ENCODE measurements around the gene RRH. TPM values are rescaled to one million over a fixed set of nuclear protein-coding genes. Genes with fewer than 3 reads are reported as not detected.
"Not testable (repeated sequence)": the region's sequence is repeated elsewhere in the genome, so short reads cannot be mapped to it uniquely, and the experiment has no call there.

Gene RRH
- polyA plus RNA-seq = under 1 TPM in 1 of 3 donors, not detected in 2; 0.12 TPM

DNA sequence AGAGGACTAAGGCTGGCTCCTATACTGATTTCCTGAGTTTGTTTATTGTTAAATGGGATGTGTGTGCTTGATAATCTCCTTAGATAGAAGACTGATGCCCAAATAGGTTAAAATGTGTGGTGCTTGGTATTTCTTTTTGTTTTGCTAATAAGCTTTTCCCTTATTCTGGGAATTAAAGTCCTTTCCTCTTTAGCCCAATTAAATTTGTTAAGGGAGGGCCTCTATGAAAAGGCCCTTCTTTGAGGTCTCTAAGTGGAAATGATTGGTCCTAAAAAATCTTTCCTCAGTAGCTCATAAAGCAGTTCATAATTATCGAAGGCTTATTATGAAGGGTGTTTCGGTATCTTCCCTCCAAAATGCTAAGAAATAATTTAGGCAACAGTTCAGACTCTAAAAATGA is at the start of gene RRH:
TSS of gene RRH (plus strand) at position 301 of the 400 bp plus-strand sequence. CDS start at position 357, 56 bp downstream.
- no peak within 1 kb of the TSS for H3K27ac ChIP-seq (ENCODE audit: low read depth, low read length)
- 98 to 99% (median 99%) methylated on average over 2 of the region's 2 CpGs for WGBS, 3 donors

DNA sequence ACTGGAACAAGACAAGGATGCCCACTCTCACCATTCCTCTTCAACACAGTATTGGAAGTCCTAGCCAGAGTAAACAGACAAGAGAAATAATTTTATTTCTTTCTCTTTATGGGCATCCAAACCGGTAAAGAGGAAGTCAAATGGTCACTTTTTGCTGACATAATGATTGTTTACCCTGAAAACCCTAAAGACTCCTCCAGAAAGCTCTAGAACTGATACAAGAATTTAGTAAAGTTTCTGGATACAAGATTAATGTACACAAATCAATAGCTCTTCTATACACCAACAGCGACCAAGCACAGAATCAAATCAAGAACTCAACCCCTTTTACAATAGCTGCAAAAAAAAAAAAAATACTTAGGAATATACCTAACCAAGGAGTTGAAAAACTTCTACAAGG is 45.7 kb upstream of the RRH start:
- 78 to 89% (median 81%) methylated on average over 2 of the region's 2 CpGs for WGBS, 3 donors
- H3K27ac ChIP-seq (ENCODE audit: low read depth, low read length) = not testable (repeated sequence)

DNA sequence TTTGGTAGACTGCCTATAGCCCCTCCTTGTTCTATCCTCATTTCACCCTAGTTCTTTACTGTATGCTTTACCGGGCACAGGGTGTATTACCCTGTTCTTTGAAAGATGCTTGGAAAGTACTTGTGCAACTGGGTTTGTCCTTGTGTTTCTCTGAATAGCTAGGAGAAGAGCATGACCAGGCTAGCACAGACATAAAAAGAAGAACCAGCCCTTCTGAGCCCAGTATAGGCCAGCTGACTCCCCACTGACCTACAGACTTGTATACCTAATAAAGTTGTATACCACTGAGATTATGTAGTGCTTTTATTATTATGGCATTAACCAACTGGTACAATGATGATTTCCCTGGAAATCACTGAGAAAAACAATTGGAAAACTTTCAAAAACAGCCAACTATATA is 40.9 kb upstream of the RRH start:
- no peak overlapping the region for H3K27ac ChIP-seq (ENCODE audit: low read depth, low read length)
- WGBS, 3 donors = 88 to 95% (median 91%) methylated on average over 1 of the region's 1 CpG

- WGBS, 3 donors = 61 to 93% (median 79%) methylated on average over 1 of the region's 1 CpG
- no peak overlapping the region for H3K27ac ChIP-seq (ENCODE audit: low read depth, low read length)
Observed at GRCh38 chr4:109787807-109788206, 40.0 kb upstream of the RRH start.

DNA sequence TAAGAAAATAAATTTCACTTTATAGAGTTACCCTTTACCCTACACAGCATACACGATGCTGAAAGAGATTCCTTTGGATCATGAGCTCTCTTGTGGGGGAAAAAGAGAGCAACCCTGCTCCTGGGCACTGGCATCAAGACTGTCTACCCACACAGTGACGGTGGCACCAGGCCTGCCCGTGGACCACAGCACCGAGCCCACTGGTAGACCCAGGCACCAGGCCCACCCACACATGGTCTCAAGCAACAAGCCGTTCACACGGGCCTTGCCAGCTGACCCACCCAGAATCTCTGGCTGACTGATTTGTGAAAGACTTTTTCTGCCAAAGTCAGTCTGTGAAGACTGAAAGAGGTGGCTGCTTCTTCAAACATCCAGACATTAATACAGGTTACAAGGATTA is 32.7 kb upstream of the RRH start:
- WGBS, 3 donors = 93 to 95% (median 94%) methylated on average over 6 of the region's 6 CpGs
- no peak overlapping the region for H3K27ac ChIP-seq (ENCODE audit: low read depth, low read length)

- H3K27ac ChIP-seq (ENCODE audit: low read depth, low read length) = no peak overlapping the region
Observed at GRCh38 chr4:109798866-109799265, 28.9 kb upstream of the RRH start.

- 41 to 44% (median 41%) methylated on average over 4 of the region's 4 CpGs for WGBS, 3 donors
- H3K27ac ChIP-seq (ENCODE audit: low read depth, low read length) = no peak overlapping the region
Observed at GRCh38 chr4:109801099-109801789, 26.5 kb upstream of the RRH start.

- WGBS, 3 donors = 21 to 36% (median 32%) methylated on average over 2 of the region's 2 CpGs
- no peak within 1 kb of the TSS for H3K27ac ChIP-seq (ENCODE audit: low read depth, low read length)
Observed at GRCh38 chr4:109801895-109802319, 25.9 kb upstream of the RRH start, which contains the start of gene CFI. CFI (minus strand) TSS chr4:109801999; CDS start chr4:109801971, 28 bp downstream.

DNA sequence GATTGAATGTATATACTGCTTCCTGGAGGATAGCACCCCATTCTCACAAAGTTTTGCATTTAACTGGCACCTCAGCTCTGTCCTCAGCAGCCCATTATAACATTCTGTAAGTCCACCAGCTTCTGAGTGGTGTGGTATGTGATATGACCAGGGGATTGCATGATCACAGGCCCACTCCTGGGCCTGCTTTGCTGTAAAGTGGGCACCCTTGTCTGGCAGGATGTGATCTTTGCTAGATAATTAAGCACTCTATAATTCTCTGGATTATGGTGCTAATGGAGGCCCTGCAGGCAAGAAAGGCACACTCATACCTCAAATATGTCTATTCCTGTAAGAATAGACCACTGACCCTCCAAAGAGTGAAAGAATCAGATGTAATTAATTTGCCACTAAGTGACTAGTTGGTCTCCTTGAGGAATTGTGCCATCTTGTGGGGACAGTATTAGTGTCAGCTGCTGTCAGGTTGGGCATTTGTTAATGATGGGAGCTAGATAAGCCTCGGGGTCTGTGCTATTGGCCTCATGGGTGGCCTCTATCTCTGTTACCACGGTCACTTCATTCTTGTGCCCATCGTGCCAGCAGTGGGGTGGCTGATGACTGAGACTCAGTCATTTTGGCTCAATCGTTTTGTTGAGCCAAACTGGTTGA is 23.7 kb upstream of the RRH start:
- no peak overlapping the region for H3K27ac ChIP-seq (ENCODE audit: low read depth, low read length)
- WGBS, 3 donors = 28 to 59% (median 41%) methylated on average over 4 of the region's 4 CpGs

GRCh38 chr4:109809655-109810054 is 18.1 kb upstream of the RRH start:
- no peak overlapping the region for H3K27ac ChIP-seq (ENCODE audit: low read depth, low read length)
- 91 to 97% (median 94%) methylated on average over 2 of the region's 2 CpGs for WGBS, 3 donors

- WGBS, 3 donors = 70 to 74% (median 74%) methylated on average over 11 of the region's 11 CpGs
- no peak overlapping the region for H3K27ac ChIP-seq (ENCODE audit: low read depth, low read length)
Observed at GRCh38 chr4:109810552-109811387, 17.0 kb upstream of the RRH start.

DNA sequence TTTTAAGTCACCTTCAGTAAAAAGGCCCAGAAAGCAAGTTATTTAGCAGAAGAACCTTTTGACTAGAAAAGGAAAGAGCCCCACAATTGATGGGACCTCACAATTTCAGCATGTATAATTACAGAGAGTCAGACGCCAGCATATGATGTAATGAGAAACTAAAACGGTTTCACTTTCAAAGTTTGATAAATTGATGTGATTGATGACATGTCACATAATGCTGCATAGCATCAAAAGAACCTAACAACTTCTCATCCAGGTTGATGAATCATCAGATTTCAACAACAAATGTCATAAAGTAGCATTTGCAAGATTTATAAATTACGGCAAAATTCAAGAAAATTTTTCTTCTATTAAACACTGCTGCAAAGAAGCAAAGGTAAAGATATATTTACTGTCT is 16.1 kb upstream of the RRH start:
- WGBS, 3 donors = 54 to 71% (median 54%) methylated on average over 3 of the region's 3 CpGs

GRCh38 chr4:109815151-109816081 is 12.4 kb upstream of the RRH start, which contains the start of gene GAR1:
GAR1 (plus strand) TSS chr4:109815762; CDS start chr4:109816165, 403 bp downstream.
- 0% methylated on average over 53 of the region's 53 CpGs for WGBS, 3 donors
- H3K27ac ChIP-seq (ENCODE audit: low read depth, low read length) = no peak within 1 kb of the TSS

More for the DNA sequence above, 16.1 kb upstream of the RRH start:
- no peak overlapping the region for H3K27ac ChIP-seq (ENCODE audit: low read depth, low read length)

- H3K27ac ChIP-seq (ENCODE audit: low read depth, low read length) = no peak overlapping the region
Observed at GRCh38 chr4:109816082-109816442, 11.7 kb upstream of the RRH start.

DNA sequence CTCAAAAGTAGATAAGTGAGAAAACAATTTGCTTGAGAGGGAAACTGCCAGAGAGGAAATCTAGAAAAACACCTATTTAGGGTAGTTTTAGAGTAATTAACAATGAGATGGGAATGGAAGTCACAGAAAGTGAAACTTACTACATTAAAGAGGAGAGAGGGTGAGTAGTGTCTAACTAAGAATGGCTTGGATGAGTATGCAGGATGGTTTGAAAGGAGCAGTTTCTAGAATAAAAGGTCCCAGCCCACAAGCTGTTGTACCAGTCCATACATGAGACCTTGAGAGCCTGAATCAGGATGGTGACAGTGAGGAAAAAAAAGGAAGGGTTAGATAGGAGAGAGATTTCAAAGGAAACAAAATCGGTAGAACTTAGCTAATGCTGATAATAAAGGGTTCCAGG is 10.9 kb upstream of the RRH start:
- no peak overlapping the region for H3K27ac ChIP-seq (ENCODE audit: low read depth, low read length)
- 27 to 72% (median 63%) methylated on average over 1 of the region's 1 CpG for WGBS, 3 donors

More at GRCh38 chr4:109816082-109816442, 11.7 kb upstream of the RRH start:
- WGBS, 3 donors = 0 to 1% (median 1%) methylated on average over 19 of the region's 19 CpGs

GRCh38 chr4:109818268-109818667 is 9.5 kb upstream of the RRH start:
- no peak overlapping the region for H3K27ac ChIP-seq (ENCODE audit: low read depth, low read length)
- WGBS, 3 donors = 92 to 94% (median 94%) methylated on average over 4 of the region's 4 CpGs

DNA sequence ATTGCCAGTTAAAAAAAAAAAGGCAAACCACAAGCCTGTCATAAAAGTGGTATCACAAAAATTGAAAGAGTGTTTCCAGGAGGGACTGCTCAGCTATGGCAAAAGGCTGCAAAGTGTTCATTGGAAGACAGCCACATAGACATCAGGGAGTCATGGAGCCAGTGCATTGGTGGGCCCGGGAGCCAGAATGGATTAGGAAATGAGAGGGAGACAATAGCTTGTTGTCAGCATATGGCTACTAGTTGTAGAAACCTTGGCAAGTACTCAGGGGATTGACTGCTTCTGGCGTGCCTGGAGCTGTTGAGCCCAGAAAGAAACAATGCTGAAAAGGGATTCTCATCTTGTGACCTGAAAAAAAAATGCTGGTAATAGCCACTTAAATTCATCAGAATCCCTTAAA is 7.2 kb upstream of the RRH start:
- H3K27ac ChIP-seq (ENCODE audit: low read depth, low read length) = no peak overlapping the region
- WGBS, 3 donors = 55 to 74% (median 63%) methylated on average over 2 of the region's 2 CpGs

DNA sequence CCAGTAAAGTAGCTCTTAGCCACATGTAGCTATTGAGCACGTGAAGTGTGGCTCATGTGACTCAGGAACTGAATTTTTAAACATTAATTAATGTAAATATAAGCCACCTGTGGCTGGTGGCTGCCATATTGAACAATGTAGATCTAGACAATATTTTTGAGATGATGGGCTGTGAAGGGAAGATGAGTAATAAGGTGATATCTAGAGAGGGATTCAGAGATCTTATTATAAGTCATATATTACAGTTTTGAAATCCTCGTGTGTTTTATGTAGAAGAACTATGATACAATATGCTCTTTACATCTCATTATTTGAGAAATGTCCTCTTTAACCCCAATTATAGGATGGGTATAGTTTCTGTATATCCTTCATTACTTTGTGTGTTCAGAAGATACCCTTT is 6.6 kb upstream of the RRH start:
- H3K27ac ChIP-seq (ENCODE audit: low read depth, low read length) = no peak overlapping the region
- 63 to 81% (median 71%) methylated on average over 2 of the region's 2 CpGs for WGBS, 3 donors
